ENCODE data around the gene TMCO1.
A peak's percentile ranks its signal among the peaks of the same experiment; 100 is the strongest.
"Not testable (repeated sequence)": the region's sequence is repeated elsewhere in the genome, so short reads cannot be mapped to it uniquely, and the experiment has no call there.

Gene TMCO1

DNA sequence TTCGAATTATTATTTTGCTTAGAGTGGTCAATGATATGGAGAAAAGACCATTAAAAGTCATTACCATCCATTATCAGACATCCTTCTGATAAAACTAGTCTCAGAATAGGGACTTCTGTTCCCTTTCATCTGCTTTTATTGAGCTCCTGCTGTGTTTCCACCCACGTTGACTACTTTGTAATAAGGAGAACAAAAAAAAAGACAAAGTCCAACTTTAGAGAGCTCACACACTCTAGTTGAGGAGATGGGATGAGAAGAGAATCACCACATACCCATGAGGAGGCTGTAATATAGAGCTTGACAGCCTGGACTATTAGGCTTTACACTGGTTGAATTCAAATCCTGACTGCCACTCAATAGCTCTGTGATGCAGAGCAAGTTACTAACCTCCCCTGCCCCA is 42.5 kb downstream of the TMCO1 start:
- TF ChIP-seq, protein P1, sequence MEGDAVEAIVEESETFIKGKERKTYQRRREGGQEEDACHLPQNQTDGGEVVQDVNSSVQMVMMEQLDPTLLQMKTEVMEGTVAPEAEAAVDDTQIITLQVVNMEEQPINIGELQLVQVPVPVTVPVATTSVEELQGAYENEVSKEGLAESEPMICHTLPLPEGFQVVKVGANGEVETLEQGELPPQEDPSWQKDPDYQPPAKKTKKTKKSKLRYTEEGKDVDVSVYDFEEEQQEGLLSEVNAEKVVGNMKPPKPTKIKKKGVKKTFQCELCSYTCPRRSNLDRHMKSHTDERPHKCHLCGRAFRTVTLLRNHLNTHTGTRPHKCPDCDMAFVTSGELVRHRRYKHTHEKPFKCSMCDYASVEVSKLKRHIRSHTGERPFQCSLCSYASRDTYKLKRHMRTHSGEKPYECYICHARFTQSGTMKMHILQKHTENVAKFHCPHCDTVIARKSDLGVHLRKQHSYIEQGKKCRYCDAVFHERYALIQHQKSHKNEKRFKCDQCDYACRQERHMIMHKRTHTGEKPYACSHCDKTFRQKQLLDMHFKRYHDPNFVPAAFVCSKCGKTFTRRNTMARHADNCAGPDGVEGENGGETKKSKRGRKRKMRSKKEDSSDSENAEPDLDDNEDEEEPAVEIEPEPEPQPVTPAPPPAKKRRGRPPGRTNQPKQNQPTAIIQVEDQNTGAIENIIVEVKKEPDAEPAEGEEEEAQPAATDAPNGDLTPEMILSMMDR (IDR thresholded peaks at IDR 0.05; ENCODE audit: low read depth, low read length) = no peak
- H3K4me3 ChIP-seq (ENCODE audit: low read depth, low read length) = no peak overlapping the region
- no peak for DNase-seq (ENCODE audit: low read depth, low spot score)
- in situ Hi-C loops (cut with HindIII; ENCODE audit: low sequenced_read_pairs) = no loop called here

DNA sequence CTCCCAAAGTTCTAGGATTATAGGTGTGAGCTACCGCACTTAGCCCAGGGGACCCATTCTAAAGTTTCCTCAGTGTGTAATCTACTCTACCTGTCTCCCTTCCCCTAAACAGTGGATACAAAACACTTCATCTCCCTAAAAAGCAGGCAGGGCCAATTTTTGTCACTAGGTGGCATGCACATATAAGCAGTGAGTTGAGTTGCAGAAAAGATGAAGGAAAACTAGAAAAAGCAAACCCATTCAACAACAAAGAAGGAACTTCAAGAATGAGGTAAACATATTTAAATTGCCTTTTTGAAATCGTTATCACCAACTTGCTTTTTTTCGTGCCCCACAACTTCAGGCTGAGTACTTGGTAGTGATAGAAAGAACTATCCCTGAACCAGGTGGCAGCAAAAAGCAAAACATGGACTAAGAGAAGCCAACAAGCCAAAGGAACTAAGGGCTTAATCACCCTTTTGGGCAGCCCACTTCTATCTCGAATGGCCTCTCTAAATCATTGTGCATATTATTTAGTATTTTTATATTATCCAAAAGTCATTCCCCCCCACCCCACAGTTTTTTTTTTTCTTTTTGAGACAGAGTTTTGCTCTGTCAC is 50.7 kb downstream of the TMCO1 start:
- DNase-seq (ENCODE audit: low read depth, low spot score) = peak; percentile 70

GRCh38 chr1:165716265-165717051 is 52.2 kb downstream of the TMCO1 start:
- in situ Hi-C loops (cut with HindIII; ENCODE audit: low sequenced_read_pairs); DNase-seq (ENCODE audit: low read depth, low spot score); H3K4me3 ChIP-seq (ENCODE audit: low read depth, low read length): not testable (repeated sequence)

More for the DNA sequence above, 50.7 kb downstream of the TMCO1 start:
- no peak overlapping the region for H3K4me3 ChIP-seq (ENCODE audit: low read depth, low read length)
- in situ Hi-C loops (cut with HindIII; ENCODE audit: low sequenced_read_pairs) = no loop called here
- TF ChIP-seq, protein P1 (IDR thresholded peaks at IDR 0.05; ENCODE audit: low read depth, low read length) = peak; percentile 87

GRCh38 chr1:165712764-165713163 is 55.9 kb downstream of the TMCO1 start:
- no peak for DNase-seq (ENCODE audit: low read depth, low spot score)
- in situ Hi-C loops (cut with HindIII; ENCODE audit: low sequenced_read_pairs) = no loop called here
- TF ChIP-seq, protein P1 (IDR thresholded peaks at IDR 0.05; ENCODE audit: low read depth, low read length) = no peak
- no peak overlapping the region for H3K4me3 ChIP-seq (ENCODE audit: low read depth, low read length)

DNA sequence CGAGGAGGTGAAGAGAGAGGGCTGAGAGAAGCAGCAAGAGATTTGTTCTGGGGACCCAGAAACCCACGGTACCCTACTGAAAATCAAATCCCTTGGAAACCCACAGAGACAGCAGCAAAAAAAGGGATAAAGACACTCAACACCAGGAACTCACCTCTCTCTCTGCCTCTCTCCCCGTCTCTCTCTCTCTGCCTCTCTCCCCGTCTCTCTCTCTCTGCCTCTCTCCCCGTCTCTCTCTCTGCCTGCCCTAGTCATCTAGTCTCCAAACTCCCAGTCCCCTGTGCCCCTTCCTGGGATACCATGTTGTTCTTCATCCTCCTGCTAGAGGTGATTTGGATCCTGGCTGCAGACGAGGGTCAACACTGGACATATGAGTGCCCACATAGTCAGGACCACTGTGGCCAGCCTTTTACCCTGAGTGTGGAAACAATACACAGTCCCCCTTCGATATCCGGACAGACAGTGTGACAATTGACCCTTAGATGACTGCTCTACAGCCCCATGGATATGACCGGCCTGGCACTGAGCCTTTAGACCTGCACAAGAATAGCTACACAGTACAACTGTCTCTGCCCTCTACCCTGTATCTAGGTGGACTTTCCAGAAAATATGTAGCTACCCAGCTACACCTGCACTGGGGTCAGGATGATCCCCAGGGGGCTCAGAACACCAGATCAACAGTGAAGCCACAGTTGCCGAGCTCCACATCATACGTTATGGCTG is 60.5 kb downstream of the TMCO1 start:
- H3K4me3 ChIP-seq (ENCODE audit: low read depth, low read length) = no peak overlapping the region
- no peak for DNase-seq (ENCODE audit: low read depth, low spot score)
- in situ Hi-C loops (cut with HindIII; ENCODE audit: low sequenced_read_pairs) = no loop called here
- TF ChIP-seq, protein P1 (IDR thresholded peaks at IDR 0.05; ENCODE audit: low read depth, low read length) = no peak

DNA sequence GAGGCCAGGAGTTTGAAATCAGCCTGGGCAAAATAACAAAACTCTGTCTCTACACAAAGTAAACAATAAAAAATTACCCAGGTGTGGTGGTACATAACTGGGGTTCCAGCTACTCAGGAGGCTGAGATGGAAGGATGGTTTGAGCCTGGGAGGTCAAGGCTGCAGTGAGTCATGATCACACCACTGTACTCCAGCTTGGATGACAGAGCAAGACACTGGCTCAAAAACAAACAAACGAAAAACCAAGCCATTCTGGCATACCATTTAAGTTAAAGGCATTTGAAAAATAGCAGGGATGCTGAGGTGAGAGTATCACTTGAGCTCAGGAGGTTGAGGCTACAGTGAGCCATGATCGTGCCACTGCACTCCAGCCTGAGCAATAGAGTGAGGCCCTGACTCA is 65.0 kb downstream of the TMCO1 start:
- in situ Hi-C loops (cut with HindIII; ENCODE audit: low sequenced_read_pairs) = no loop called here
- no peak overlapping the region for H3K4me3 ChIP-seq (ENCODE audit: low read depth, low read length)
- TF ChIP-seq, protein P1 (IDR thresholded peaks at IDR 0.05; ENCODE audit: low read depth, low read length) = no peak
- DNase-seq (ENCODE audit: low read depth, low spot score) = no peak

- H3K4me3 ChIP-seq (ENCODE audit: low read depth, low read length); in situ Hi-C loops (cut with HindIII; ENCODE audit: low sequenced_read_pairs); DNase-seq (ENCODE audit: low read depth, low spot score): not testable (repeated sequence)
Observed at GRCh38 chr1:165701922-165702321, 66.7 kb downstream of the TMCO1 start.
